Astrocyte of the cerebellum (primary cell): Measurements from ENCODE around the gene XPOT.

Experiments
- DNase-seq: peaks from one replicate; pipeline ENCODE4 v3.0.0-alpha.2; 2011; ENCODE audit warnings: low read depth
- H3K4me3 ChIP-seq: 2 replicates; pipeline ENCODE4 v1.5.1; 2011; ENCODE audit warnings: mild to moderate bottlenecking, low read depth, low read length, moderate library complexity
- in situ Hi-C: cut with HindIII; loops from 2 replicates; pipeline ENCODE4 v1.10.0; 2017; ENCODE audit warnings: low sequenced_read_pairs
- TF ChIP-seq, protein P1 (sequence below): IDR thresholded peaks from 2 replicates; pipeline ENCODE4 v1.5.1; 2012; ENCODE audit warnings: low read length, low read depth, moderate library complexity, mild to moderate bottlenecking; ENCODE audit errors: missing control alignments

The XPOT gene

GRCh38 chr12:64404470-64405256 is 471 bp downstream of the XPOT start:
- TF ChIP-seq, protein P1, sequence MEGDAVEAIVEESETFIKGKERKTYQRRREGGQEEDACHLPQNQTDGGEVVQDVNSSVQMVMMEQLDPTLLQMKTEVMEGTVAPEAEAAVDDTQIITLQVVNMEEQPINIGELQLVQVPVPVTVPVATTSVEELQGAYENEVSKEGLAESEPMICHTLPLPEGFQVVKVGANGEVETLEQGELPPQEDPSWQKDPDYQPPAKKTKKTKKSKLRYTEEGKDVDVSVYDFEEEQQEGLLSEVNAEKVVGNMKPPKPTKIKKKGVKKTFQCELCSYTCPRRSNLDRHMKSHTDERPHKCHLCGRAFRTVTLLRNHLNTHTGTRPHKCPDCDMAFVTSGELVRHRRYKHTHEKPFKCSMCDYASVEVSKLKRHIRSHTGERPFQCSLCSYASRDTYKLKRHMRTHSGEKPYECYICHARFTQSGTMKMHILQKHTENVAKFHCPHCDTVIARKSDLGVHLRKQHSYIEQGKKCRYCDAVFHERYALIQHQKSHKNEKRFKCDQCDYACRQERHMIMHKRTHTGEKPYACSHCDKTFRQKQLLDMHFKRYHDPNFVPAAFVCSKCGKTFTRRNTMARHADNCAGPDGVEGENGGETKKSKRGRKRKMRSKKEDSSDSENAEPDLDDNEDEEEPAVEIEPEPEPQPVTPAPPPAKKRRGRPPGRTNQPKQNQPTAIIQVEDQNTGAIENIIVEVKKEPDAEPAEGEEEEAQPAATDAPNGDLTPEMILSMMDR, result no peak
- H3K4me3 ChIP-seq, result peak overlapping the region; percentile 88
- in situ Hi-C loops, result no loop called here
- DNase-seq, result peak; percentile 40

DNA sequence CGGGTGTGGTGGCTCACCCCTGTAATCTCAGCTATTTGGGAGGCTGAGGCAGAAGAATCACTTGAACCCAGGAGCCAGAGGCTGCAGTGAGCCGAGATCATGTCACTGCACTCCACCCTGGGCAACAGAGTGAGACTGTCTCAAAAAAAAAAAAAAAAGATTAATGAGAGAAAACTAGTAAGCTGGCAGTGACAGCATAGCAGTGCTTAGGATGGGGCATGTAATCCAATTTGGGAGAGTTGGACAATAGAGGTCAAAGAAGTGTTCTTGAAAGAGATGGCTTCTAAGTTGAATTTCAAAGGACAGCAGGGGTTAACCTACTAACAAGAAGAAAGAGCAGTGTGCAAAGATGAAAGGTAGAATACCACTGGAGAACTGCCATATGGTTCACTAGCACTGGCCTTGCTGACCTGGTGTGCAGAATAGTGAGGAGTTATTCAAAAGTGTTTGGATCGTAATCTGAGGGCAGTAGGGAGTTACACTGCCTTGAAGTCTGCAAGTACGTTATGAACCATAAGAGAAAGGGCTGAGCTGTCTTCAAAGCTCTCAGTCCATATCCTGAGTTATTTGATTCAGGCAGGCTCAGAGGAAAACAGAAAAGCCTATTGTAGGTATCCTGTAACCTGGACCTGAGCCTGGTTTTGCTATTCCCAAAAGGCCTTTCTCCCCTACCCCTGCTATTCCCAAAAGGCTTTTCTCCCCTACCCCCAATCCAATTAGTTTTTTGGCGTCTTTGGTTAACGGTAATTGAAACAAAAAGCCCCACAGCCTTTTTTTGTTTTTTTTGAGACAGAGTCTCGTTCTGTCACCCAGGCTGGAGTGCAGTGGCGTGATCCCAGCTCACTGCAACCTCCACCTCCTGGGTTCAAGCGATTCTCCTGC is 3.4 kb downstream of the XPOT start:
- TF ChIP-seq, protein P1, result no peak
- no peak overlapping the region for H3K4me3 ChIP-seq
- DNase-seq, result no peak
- in situ Hi-C loops, result no loop called here

DNA sequence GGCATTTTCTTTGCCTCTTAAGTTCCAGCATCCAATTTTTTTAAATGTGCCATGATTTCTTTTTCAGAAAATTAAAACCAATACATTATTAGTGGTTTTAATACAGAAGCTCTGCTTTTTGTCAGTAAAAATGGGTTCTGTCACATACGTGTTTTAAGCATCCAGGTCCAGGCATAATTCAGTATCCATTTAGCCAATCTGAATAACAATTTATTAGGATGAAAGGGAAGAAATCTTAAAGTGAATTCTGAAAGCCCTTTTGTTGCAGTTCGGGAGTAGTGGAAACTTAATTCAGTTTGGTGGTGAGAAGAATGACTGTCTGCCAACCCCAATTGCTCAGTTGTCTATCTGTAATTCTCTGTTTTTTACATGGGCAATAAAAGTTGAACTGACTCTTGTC is 7.2 kb downstream of the XPOT start:
- TF ChIP-seq, protein P1, result no peak
- in situ Hi-C loops, result no loop called here
- H3K4me3 ChIP-seq, result no peak overlapping the region
- DNase-seq, result no peak

- peak; percentile 55 for DNase-seq
- in situ Hi-C loops, result no loop called here
- TF ChIP-seq, protein P1, result no peak
- no peak overlapping the region for H3K4me3 ChIP-seq
Observed at GRCh38 chr12:64412459-64412858, 8.3 kb downstream of the XPOT start.

- in situ Hi-C loops, result no loop called here
- TF ChIP-seq, protein P1, result no peak
- no peak for DNase-seq
- H3K4me3 ChIP-seq, result no peak overlapping the region
Observed at GRCh38 chr12:64413884-64414283, 9.7 kb downstream of the XPOT start.

DNA sequence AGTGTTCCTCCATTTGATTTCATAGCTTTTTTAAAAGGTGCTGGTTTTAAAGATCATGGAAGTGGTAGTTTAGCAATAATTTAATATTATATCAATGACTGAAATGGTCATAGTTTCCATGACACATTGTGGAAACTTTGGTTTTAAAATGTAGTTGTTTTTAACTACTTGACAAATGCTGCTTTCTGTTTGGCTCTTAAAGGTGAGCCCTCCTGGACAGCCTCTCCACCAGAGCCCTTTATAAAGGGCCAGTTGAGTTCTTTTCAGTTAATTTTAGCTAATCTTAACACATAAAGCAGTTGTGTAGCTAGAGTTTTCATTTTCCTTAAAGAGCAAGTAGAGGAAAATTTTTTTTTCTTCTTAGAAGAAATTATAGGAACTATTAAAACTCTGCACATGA is 14.0 kb downstream of the XPOT start:
- in situ Hi-C loops, result no loop called here
- DNase-seq, result no peak
- TF ChIP-seq, protein P1, result no peak
- no peak overlapping the region for H3K4me3 ChIP-seq
